A673 (cell line): Measurements from ENCODE around the gene GPR155.

Source experiments
- EZH2 ChIP-seq: fragments of 200-600 bp; sonication (generic); IDR thresholded peaks from 2 replicates; pipeline ENCODE4 v1.6.1; 2017; ENCODE audit warnings: borderline replicate concordance, low read depth, mild to moderate bottlenecking, mixed read lengths, antibody characterized with exemption, low read length; ENCODE audit not compliant: poor library complexity, severe bottlenecking
- TF ChIP-seq, protein P1 (sequence below): fragments of 300-800, 200-600 bp; sonication (generic); conservative IDR thresholded peaks from 2 replicates; pipeline ENCODE4 v1.5.1; 2017; ENCODE audit warnings: low read depth, mild to moderate bottlenecking, antibody characterized with exemption, low read length, moderate library complexity, mixed read lengths

DNA sequence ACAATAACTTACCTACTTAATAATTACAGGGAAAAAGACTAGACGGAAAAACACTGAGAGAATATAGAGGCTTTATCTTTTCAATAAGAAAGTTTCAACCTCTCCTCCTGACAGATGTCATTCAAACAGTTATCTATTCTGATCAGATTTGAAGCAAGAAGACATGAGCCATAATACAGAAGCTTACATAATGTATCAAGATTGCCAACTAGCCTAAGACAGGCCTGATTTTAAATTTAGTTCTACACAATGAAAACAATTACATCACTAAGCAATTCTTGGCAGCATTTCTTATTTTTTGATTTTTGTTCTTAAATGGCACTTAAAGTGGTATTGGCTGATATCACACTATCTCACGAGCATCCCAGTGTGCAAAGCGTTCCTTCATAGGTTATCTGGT lies 41.6 kb downstream of the GPR155 start:
- TF ChIP-seq, protein P1, sequence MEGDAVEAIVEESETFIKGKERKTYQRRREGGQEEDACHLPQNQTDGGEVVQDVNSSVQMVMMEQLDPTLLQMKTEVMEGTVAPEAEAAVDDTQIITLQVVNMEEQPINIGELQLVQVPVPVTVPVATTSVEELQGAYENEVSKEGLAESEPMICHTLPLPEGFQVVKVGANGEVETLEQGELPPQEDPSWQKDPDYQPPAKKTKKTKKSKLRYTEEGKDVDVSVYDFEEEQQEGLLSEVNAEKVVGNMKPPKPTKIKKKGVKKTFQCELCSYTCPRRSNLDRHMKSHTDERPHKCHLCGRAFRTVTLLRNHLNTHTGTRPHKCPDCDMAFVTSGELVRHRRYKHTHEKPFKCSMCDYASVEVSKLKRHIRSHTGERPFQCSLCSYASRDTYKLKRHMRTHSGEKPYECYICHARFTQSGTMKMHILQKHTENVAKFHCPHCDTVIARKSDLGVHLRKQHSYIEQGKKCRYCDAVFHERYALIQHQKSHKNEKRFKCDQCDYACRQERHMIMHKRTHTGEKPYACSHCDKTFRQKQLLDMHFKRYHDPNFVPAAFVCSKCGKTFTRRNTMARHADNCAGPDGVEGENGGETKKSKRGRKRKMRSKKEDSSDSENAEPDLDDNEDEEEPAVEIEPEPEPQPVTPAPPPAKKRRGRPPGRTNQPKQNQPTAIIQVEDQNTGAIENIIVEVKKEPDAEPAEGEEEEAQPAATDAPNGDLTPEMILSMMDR = no peak
- no peak for TF ChIP-seq EZH2
